Muscle layer of duodenum (tissue), 2 donors: ENCODE measurements around the gene BST2.
"Not testable (repeated sequence)": the region's sequence is repeated elsewhere in the genome, so short reads cannot be mapped to it uniquely, and the experiment has no call there.

Experiments
- H3K27ac ChIP-seq: one replicate; pipeline ENCODE4 v1.7.0; 2013; ENCODE audit warnings: mild to moderate bottlenecking, low read length
- H3K27me3 ChIP-seq: one replicate; pipeline ENCODE4 v1.7.0; 2013; ENCODE audit warnings: low read depth, mild to moderate bottlenecking, control low read depth, low read length
- H3K36me3 ChIP-seq, 2 donors: one replicate each; pipeline ENCODE4 v1.7.0; 2013; ENCODE audit warnings: low read length in 2 of 2, control low read depth in 1 of 2, mild to moderate bottlenecking in 1 of 2; ENCODE audit not compliant: insufficient read depth in 2 of 2, control insufficient read depth in 1 of 2
- H3K4me1 ChIP-seq, 2 donors: one replicate each; pipeline ENCODE4 v1.7.0; 2013; ENCODE audit warnings: low read length in 2 of 2, mild to moderate bottlenecking in 2 of 2, control low read depth in 1 of 2, moderate library complexity in 1 of 2; ENCODE audit not compliant: insufficient read depth in 2 of 2, control insufficient read depth in 1 of 2
- H3K4me3 ChIP-seq, 2 donors: one replicate each; pipeline ENCODE4 v1.7.0; 2013; ENCODE audit warnings: low read length in 2 of 2, low read depth in 1 of 2, mild to moderate bottlenecking in 1 of 2
- H3K9me3 ChIP-seq, 2 donors: one replicate each; pipeline ENCODE4 v1.7.0; 2013; ENCODE audit warnings: low read length in 2 of 2, control low read depth in 1 of 2, mild to moderate bottlenecking in 1 of 2; ENCODE audit not compliant: control insufficient read depth in 1 of 2
- donor health status: healthy.

Gene BST2

GRCh38 chr19:17379221-17379631 lies 26.2 kb downstream of the BST2 start:
- Histone ChIP-seq H3K27me3 (no peaks in the 10 kb centered on the region), H3K27ac (no peak overlapping the region), H3K9me3 (no peaks in the 10 kb centered on the region), H3K4me3 (no peak overlapping the region), H3K4me1 (peaks cover 0 to 5% of the 10 kb centered on the region in 2 donors), H3K36me3 (no peaks in the 10 kb centered on the region)

DNA sequence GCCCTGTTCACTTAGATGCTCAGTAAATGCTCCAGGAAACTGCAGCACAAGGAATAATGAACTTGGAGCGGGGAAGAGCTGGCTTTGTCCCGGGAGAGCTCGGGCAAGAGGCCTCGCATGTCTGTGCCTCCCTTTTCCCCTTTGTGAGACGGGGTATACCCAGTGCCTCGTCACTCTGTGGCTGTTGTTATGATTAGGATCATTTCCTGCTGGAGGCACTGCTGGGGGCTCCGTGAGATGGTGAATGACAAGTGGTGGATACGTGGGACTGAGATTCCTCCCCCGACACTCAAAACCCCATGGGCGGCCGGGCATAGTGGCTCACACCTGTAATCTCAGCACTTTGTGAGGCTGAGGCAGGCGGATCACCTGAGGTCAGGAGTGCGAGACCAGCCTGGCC lies 27.2 kb downstream of the BST2 start:
- no peaks in the 10 kb centered on the region for H3K36me3 ChIP-seq
- H3K9me3 ChIP-seq, result no peaks in the 10 kb centered on the region
- H3K27ac ChIP-seq, result no peak overlapping the region
- H3K4me3 ChIP-seq, result no peak overlapping the region
- peaks cover 0 to 5% of the 10 kb centered on the region in 2 donors for H3K4me1 ChIP-seq
- no peaks in the 10 kb centered on the region for H3K27me3 ChIP-seq

DNA sequence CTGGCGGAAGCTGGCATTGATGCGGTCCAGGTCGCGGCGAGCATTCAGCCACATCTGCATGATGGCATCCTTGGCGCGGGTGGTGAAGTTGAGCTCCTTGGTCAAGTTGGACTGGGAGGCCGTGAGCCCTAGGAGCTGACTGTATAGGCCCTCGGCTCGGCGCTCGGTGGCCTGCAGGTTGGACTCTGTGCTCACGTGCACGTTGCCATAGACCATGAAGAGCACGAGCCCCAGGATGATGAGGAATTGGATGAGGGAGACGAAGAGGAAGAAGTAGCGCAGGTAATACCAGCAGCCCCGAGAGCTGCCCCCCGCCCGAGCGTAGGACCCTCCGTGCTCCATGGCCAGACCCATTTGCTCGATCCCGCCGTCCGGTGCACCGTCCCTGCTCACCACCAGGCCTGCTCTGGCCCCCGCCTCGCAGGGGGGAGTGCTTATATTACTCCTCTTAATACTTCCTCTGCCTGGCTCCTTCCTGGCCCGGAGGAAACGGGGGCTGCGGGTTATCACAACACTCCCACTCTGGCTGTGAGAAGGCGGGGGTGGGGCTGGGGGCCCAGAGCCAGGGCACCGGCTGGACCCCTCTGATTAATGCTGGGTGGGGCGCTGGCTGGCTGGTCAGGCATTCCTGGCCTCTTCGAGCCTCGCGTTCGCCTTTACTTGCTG lies 28.4 kb downstream of the BST2 start, which contains the start of gene PLVAP:
Gene PLVAP (minus strand): TSS at position 408 of the 666 bp plus-strand sequence. CDS start 54 bp downstream, at position 354.
- H3K4me3 ChIP-seq, result peak within 1 kb of the TSS in 1 of 2 donors; percentile 6
- no peaks in the 10 kb centered on the region for H3K36me3 ChIP-seq
- no peak within 1 kb of the TSS for H3K27ac ChIP-seq

GRCh38 chr19:17370026-17370587 lies 35.3 kb downstream of the BST2 start:
- no peaks in the 10 kb centered on the region for H3K36me3 ChIP-seq
- no peak overlapping the region for H3K27ac ChIP-seq
- no peaks in the 10 kb centered on the region for H3K9me3 ChIP-seq
- H3K4me1 ChIP-seq, result no peaks in the 10 kb centered on the region
- H3K27me3 ChIP-seq, result no peaks in the 10 kb centered on the region
- H3K4me3 ChIP-seq, result no peak overlapping the region

More for the DNA sequence above, 28.4 kb downstream of the BST2 start, which contains the start of gene PLVAP:
- Histone ChIP-seq H3K27me3 (no peaks in the 10 kb centered on the region), H3K9me3 (no peaks in the 10 kb centered on the region), H3K4me1 (peaks cover 0 to 5% of the 10 kb centered on the region in 2 donors)

DNA sequence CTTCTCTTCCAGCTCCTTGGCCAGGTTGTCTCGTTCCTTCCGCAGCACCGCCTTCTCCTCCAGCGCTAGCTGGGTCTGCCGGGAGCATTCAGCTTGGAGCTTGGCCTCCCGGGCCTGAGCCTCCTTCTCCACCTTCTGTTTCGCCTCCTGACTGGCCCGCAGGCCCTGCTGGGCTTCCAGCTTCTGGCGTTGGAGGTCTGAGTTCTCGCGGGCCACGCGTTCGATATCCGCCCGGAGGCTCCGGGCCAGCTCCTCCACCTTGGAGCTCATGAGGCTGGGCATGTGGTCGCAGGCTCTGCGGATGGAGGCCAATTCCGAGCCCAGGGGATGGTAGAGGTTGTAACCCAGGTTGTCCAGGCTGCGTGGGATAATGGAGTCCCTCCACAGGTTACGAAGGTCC lies 40.1 kb downstream of the BST2 start:
- no peaks in the 10 kb centered on the region for H3K27me3 ChIP-seq
- no peak overlapping the region for H3K27ac ChIP-seq
- no peaks in the 10 kb centered on the region for H3K9me3 ChIP-seq
- H3K36me3 ChIP-seq, result no peaks in the 10 kb centered on the region
- no peak overlapping the region for H3K4me3 ChIP-seq
- H3K4me1 ChIP-seq, result no peaks in the 10 kb centered on the region

GRCh38 chr19:17363852-17364605 lies 41.4 kb downstream of the BST2 start:
- H3K4me1 ChIP-seq, H3K4me3 ChIP-seq, H3K27ac ChIP-seq, H3K36me3 ChIP-seq, H3K9me3 ChIP-seq, H3K27me3 ChIP-seq: not testable (repeated sequence)

- peaks cover 0 to 3% of the 10 kb centered on the region in 2 donors for H3K4me1 ChIP-seq
- H3K27ac ChIP-seq, result no peak overlapping the region
- no peak overlapping the region for H3K4me3 ChIP-seq
- no peaks in the 10 kb centered on the region for H3K36me3 ChIP-seq
- no peaks in the 10 kb centered on the region for H3K27me3 ChIP-seq
- H3K9me3 ChIP-seq, result no peaks in the 10 kb centered on the region
These were observed 45.3 kb downstream of the BST2 start for GRCh38 chr19:17359905-17360800.

DNA sequence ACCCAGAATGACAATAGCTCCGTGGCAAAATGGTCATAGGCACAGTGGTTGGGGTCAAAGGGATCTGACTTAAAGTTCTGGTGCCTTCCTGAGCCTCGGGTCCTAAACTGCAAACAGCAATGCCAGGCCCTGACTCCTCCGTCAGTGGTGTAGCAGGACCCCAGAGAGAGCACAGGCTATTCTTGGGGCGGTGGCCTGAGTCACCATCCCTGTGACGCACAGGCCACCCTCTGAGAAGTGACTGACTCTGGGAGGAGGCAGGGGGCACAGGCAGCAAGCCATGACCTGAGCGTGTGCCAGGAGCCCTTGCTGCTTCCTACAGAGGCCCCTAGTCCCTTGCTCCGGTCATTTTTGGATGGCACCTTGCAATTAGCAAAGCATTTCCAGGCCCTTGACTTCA lies 47.0 kb downstream of the BST2 start:
- Histone ChIP-seq H3K4me3 (no peak overlapping the region), H3K27me3 (no peaks in the 10 kb centered on the region), H3K36me3 (no peaks in the 10 kb centered on the region), H3K27ac (no peak overlapping the region), H3K4me1 (peaks cover 0 to 3% of the 10 kb centered on the region in 2 donors), H3K9me3 (no peaks in the 10 kb centered on the region)

DNA sequence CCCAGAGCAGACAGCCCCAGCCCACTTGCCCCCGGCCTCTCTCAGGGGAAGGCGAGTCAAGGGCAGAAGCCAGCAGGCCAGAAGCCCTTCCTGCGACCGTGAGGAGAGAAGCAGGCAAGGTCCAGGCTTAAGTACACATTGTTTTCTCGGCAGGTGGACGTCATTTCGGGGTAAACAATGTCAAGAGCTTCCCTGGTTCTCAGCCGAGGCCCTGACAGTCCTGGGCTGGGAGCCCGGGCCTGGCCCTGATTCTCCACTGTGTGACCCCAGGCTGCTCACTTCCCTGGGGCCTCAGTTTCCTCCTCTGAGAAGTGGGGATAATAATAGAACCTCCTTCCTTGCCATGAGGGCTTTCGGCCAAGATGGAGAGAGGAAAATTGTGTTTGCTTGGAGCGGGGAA lies 47.7 kb downstream of the BST2 start:
- no peak overlapping the region for H3K4me3 ChIP-seq
- H3K27me3 ChIP-seq, result no peaks in the 10 kb centered on the region
- peaks cover 0 to 6% of the 10 kb centered on the region in 2 donors for H3K4me1 ChIP-seq
- no peak overlapping the region for H3K27ac ChIP-seq
- H3K36me3 ChIP-seq, result no peaks in the 10 kb centered on the region
- no peaks in the 10 kb centered on the region for H3K9me3 ChIP-seq

DNA sequence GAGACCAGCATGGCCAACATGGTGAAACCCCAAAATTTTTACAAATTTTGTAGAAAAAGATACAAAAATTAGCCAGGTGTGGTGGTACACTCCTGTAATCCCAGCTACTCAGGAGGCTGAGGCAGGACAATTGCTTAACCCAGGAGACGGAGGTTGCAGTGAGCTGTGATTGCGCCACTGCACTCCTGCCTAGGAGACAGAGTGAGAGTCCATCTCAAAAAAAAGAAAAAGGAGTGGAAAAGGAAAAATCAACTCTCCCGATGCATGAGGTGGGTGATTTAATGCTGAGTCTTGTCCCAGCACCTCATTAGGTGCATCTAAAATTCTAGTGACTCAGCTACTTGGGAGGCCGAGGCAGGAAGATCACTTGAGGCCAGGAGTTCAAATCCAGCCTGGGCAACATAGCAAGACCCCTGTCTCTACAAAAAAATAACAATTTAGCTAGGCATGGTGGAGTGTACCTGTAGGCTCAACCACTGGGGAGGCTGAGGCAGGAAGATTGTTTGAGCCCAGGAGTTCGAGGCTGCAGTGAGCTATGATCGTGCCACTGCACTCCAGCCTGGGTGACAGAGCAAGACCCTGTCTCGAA lies 48.3 kb downstream of the BST2 start:
- H3K4me1 ChIP-seq, result peaks cover 0 to 6% of the 10 kb centered on the region in 2 donors
- H3K27me3 ChIP-seq, result no peaks in the 10 kb centered on the region
- H3K36me3 ChIP-seq, result no peaks in the 10 kb centered on the region
- H3K27ac ChIP-seq, result no peak overlapping the region
- H3K9me3 ChIP-seq, result no peaks in the 10 kb centered on the region
- no peak overlapping the region for H3K4me3 ChIP-seq
